ENCODE data around the gene CYS1. TPM values are rescaled to one million over a fixed set of nuclear protein-coding genes. Genes with fewer than 3 reads are reported as not detected.

The CYS1 gene
- total RNA-seq, 1 experiment from 2014 or later, result 3.7 TPM

GRCh38 chr2:10029875-10030223 is 50.4 kb downstream of the CYS1 start:
- DNase-seq (ENCODE audit: low read depth, low spot score) (no peak), ATAC-seq (no peak)
- Histone ChIP-seq H3K36me3 (ENCODE audit: control insufficient read depth in 1 of 2, insufficient read depth in 2 of 2, low read length in 2 of 2) (no peaks in the 10 kb centered on the region), H2AFZ (ENCODE audit: low read depth, low read length, poor library complexity, severe bottlenecking) (no peak overlapping the region), H3K4me2 (ENCODE audit: low read length) (no peak overlapping the region), H3K9me2 (ENCODE audit: insufficient read depth) (no peaks in the 10 kb centered on the region), H3K4me1 (ENCODE audit: control insufficient read depth in 1 of 2, insufficient read depth in 2 of 2, low read length in 2 of 2) (no peaks in the 10 kb centered on the region), H3K27ac (ENCODE audit: low read depth, low read length) (no peak overlapping the region), H3K4me3 (replicated peaks in 1 of 2; ENCODE audit: low read depth in 1 of 2, low read length in 2 of 2) (no peak overlapping the region), H3K9me3 (ENCODE audit: control insufficient read depth in 1 of 2, insufficient read depth in 1 of 2, low read depth in 1 of 2, low read length in 2 of 2) (no peaks in the 10 kb centered on the region), H4K20me1 (ENCODE audit: insufficient read depth) (no peaks in the 10 kb centered on the region), H3K9ac (ENCODE audit: low read length) (no peak overlapping the region), H3K79me2 (ENCODE audit: insufficient read depth, low read length) (no peaks in the 10 kb centered on the region), H3K27me3 (ENCODE audit: insufficient read depth, low read length) (no peaks in the 10 kb centered on the region)
- ChIA-PET POLR2A (no interaction called here), CTCF (no interaction called here), RAD21 (ENCODE audit: low non-redundant PET in 1 of 2, low total read pairs in 2 of 2, uncharacterized antibody in 2 of 2, unreplicated experiment in 2 of 2) (no interaction called here)
- TF ChIP-seq ZNF274 (IDR thresholded peaks at IDR 0.05; ENCODE audit: low read depth, low read length) (no peak), EZH2 (IDR thresholded peaks at IDR 0.05) (no peak), SRF (IDR thresholded peaks at IDR 0.05; ENCODE audit: low read depth) (no peak)
- intact Hi-C loops (cut with micrococcal nuclease), result no loop called here
- BruUV-seq (replicated peaks), result no TSS peak

GRCh38 chr2:10028988-10029874 is 51.0 kb downstream of the CYS1 start:
- Histone ChIP-seq H2AFZ (ENCODE audit: low read depth, low read length, poor library complexity, severe bottlenecking) (no peak overlapping the region), H3K27me3 (ENCODE audit: insufficient read depth, low read length) (no peaks in the 10 kb centered on the region), H3K79me2 (ENCODE audit: insufficient read depth, low read length) (no peaks in the 10 kb centered on the region), H4K20me1 (ENCODE audit: insufficient read depth) (no peaks in the 10 kb centered on the region), H3K4me1 (ENCODE audit: control insufficient read depth in 1 of 2, insufficient read depth in 2 of 2, low read length in 2 of 2) (no peaks in the 10 kb centered on the region), H3K9ac (ENCODE audit: low read length) (no peak overlapping the region), H3K9me2 (ENCODE audit: insufficient read depth) (no peaks in the 10 kb centered on the region), H3K36me3 (ENCODE audit: control insufficient read depth in 1 of 2, insufficient read depth in 2 of 2, low read length in 2 of 2) (no peaks in the 10 kb centered on the region), H3K4me2 (ENCODE audit: low read length) (no peak overlapping the region), H3K9me3 (ENCODE audit: control insufficient read depth in 1 of 2, insufficient read depth in 1 of 2, low read depth in 1 of 2, low read length in 2 of 2) (no peaks in the 10 kb centered on the region), H3K27ac (ENCODE audit: low read depth, low read length) (no peak overlapping the region), H3K4me3 (replicated peaks in 1 of 2; ENCODE audit: low read depth in 1 of 2, low read length in 2 of 2) (no peak overlapping the region)
- ChIA-PET RAD21 (ENCODE audit: low non-redundant PET in 1 of 2, low total read pairs in 2 of 2, uncharacterized antibody in 2 of 2, unreplicated experiment in 2 of 2) (no interaction called here), POLR2A (interaction anchor here (0.8 kb wide), 1 partner anchor 14 kb away, joined by 3 read pairs; the partner anchor contains the start of gene KLF11), CTCF (no interaction called here)
- no TSS peak for BruUV-seq (replicated peaks)
- intact Hi-C loops (cut with micrococcal nuclease), result no loop called here
- ATAC-seq, result no peak
- no peak for DNase-seq (ENCODE audit: low read depth, low spot score)
- TF ChIP-seq EZH2 (IDR thresholded peaks at IDR 0.05), result no peak
- no peak for TF ChIP-seq POLR2A (IDR thresholded peaks at IDR 0.05; ENCODE audit: borderline replicate concordance, extremely low read depth, insufficient read depth, insufficient read length)
- TF ChIP-seq SRF (IDR thresholded peaks at IDR 0.05; ENCODE audit: low read depth), result no peak
- TF ChIP-seq YY1 (IDR thresholded peaks at IDR 0.05; ENCODE audit: extremely low read depth, insufficient replicate concordance, low read depth, low read length), result no peak
- no peak for TF ChIP-seq REST (IDR thresholded peaks at IDR 0.05; ENCODE audit: low read depth)
- TF ChIP-seq ATF3 (IDR thresholded peaks at IDR 0.05), result no peak
- TF ChIP-seq JUND (IDR thresholded peaks at IDR 0.05), result no peak
- TF ChIP-seq ZBTB33 (IDR thresholded peaks at IDR 0.05; ENCODE audit: extremely low read depth, insufficient replicate concordance, low read length), result no peak
- no peak for TF ChIP-seq CTCF (IDR thresholded peaks at IDR 0.05 in 2 of 3, conservative IDR thresholded peaks at IDR 0.05 in 1 of 3; ENCODE audit: borderline replicate concordance in 1 of 3, insufficient read depth in 1 of 3, low read depth in 2 of 3, low read length in 2 of 3)
